Stimulated activated CD8-positive, alpha-beta memory T cell treated with anti-CD3 and anti-CD28 coated beads, Interleukin-12 subunit alpha, Interleukin-12 subunit beta, amount 100 ng/mL, for 4 hours (primary cell): ENCODE results near the gene SARDH.
A peak's percentile ranks its signal among the peaks of the same experiment; 100 is the strongest.
"Not testable (repeated sequence)": the region's sequence is repeated elsewhere in the genome, so short reads cannot be mapped to it uniquely, and the experiment has no call there.

Experiments used
- DNase-seq: peaks from one replicate; pipeline ENCODE4 v3.0.0-alpha.2; 2020; ENCODE audit warnings: low read depth

SARDH gene

DNA sequence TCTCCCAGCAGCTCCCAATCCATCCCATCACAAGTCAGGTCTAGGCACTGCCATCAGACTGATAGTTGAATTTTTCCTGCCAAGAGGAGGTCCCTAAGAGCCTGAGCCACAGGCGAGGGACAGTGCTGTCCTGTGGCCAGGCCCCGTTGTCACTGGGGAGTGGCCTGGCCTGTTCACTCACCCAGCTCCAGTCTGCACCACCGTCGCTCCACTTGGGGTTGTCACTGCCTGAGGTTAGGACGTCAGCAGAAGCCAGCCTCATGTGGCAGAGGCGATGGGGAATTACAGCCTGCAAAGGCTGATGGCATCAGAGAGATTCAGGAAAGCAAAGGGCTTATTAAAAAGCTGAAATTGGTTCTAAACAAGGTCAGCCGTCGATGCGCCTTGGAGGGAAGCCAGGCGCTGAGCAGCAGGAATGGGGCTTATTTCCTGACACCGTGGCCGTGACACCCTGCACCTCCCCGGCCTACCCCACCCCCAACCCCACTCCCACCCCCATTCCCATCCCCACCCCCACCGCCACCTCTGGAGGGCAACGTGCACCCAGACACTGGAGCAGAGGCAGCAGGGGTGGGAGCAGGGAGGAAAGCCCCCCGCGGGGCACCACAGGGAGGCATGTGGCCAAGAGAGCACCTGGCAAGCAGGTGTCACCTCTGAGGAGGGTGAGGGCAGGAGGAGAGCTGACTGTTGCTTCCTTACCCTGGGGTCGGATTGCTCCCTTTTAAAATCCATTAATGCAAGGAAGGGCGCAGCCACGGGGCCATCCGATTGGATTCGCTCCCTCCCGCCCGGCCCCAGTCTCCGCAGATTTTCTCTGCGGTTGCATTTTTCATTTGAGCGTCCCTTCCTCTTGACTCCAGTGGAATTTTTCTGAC is 105.1 kb downstream of the SARDH start:
- DNase-seq, result no peak

DNA sequence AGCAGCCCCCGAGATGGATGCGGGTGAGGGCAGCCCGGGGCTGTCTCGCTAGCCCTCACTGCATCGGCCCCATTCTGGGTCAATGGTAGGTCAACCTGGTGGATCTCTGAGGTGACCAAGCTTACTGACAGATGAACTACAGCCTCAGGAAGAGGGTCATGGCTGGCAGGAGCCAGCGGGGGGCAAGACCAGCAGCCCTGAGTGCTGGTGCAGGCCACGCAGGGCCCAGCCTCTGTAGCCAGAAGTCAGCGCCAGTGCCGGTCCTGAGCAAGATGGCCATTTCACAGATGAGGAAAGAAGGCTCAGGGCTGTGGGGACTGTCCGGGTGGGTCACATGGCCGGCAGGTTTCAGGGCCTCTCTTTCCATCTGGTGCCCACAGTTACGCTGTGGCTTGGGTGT is 107.0 kb downstream of the SARDH start:
- no peak for DNase-seq

DNA sequence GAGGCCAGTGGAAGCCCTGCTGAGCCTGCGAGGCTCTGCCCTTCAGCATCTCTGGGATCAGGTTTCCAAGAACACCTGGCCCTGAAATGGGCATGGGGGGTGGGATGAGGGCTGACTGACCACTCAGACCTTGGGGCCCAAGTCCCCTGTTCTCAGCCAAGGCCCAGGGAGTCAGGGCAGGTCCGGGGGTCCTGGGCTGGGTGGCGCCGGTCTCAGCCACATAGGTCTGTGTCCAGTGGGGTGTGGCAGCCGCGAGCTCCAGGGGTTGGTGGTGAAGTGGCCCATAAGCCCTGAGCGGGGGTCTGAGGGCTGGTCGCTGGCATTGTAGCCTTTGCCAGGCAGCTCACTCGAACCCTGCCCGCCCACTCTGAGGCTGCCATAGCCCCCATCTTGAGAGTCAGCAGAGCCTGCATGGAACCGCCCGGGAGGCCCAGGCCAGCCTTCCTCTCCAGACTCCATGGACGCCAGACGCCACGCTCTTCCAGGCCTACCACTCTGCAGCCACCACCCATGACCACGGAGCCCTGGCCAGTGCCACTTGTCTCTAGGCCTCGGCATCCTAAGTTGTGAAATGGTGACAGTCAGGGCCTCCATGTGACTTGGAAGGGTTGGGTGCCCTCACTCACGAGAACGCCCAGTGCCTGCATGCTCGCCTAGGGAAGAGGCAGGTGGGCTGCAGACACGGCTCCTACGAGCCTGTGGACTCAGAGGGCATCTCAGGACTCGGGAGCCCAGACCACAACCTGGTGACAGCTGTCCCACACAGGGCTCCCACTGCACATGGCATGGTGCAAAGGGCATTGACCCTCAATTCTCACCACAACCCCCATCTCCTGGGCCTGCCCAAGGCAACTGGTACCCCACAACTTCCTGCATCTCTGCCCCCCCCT is 108.7 kb downstream of the SARDH start:
- DNase-seq, result no peak

DNA sequence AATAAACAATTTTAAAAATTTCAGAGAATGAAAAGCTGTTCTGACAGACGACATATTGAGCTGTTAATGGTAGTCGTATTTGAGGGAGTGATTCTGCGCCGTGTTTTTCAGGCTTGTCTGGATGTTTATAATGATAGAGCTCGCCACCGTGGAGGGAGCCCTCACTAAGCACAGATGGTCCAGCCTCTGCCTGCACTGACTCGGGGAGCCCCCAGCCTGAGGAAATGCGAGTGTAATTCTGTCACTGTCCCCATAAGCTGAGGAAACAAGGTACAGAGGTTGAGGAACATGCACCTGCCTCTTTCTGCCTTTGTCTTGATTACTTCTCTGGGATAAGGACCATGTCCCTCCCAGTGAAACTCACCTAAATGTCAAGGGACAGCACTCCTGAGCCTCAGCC is 109.4 kb downstream of the SARDH start:
- DNase-seq, result no peak

DNA sequence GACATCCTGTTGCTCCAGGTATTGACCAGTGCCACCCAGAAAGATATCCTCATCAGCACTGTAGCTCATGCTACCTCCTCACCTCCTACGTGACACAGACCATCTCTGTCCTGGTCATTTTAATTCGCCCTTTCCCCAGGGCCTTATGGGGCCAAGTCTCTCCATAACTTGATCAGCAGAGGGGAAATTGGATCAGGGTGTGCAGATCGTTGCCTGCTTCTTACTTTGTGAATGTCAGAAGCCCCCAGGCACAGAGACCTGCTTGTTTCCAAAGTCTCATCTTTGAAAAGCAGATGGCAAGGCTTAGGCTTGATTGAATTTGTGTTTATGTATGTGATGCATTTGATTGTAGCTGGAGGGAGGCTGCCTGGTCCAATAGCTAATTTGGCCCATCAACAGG is 110.8 kb downstream of the SARDH start:
- DNase-seq, result no peak

DNA sequence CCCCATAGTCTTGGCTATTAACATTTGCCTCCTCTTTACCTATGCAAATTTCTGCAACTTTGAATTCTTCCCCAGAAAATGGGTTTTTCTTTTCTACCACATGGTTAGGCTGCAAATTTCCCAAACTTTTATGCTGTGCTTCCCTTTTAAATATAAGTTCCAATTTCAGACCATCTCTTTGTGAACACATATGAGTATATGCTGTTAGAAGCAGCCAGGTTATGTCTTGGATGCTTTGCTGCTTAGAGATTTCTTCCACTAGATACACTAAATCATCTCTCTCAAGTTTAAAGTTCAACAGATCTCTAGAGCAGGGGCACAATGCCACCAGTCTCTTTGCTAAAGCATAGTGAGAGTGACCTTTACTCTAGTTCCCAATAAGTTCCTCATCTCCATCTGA is 112.1 kb downstream of the SARDH start:
- not testable (repeated sequence) for DNase-seq

DNA sequence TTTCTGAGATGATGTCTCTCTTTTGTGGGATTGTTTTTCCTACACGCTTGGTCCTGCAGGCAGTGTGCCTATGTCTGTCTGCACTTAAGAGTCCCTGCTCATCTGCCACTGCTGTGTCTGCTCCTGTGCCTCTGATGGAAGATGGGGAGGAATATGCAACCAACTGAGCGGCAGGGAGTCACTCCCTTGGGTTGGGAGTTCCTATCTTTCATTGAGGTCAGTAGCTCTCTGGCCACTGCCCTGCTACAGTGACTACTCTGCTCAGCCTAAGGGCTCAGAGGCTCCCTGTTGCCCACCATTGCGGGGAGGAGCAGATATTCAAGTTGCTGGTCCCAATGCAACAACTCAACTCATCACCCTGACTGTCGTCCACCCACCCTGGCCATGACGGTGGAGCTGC is 115.6 kb downstream of the SARDH start:
- no peak for DNase-seq

DNA sequence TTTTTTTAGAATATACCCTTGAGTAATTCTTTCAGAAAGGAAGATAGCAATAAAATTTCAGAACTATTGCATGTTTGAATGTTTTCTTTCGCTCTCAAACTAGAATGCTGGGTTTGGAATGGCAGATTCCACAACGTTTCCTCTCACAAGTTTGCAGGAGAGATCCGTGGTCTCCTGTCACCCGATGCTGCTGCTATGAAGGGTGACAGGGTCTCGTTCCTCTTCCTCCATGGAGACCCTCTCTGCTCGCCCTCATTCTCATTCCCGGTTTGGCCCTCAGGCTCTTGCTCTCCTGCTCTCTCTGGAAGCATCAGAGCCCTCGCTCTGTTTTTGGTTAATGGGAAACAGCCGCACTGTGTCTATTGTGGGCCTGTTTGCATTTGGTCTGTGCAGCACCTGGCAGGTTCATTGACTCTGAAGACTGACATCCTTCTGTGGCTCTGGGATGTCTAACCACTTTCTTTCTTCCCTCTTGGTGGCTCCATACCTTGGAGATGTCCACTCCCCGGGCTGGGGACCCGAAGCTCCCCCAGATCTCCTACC is 116.4 kb downstream of the SARDH start:
- DNase-seq, result no peak

DNA sequence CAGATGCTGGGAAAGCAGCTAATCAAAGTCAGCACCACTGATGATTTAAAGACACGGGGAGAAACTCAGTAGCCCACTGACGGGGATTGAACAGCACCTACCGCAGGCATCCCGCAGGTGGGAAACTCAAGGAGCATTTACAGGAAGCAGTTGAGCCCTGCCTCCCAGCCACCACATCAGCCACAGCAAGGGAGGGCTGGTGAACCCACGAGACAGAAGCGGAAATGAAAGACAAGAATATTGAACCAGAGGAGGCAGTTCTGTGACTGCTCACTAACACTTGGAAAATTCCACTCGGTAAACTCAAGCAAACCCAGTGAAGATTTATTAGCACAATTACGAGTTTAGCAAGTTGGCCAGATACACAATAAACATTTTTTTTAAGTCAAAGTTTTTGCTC is 118.4 kb downstream of the SARDH start:
- peak; percentile 31 for DNase-seq

DNA sequence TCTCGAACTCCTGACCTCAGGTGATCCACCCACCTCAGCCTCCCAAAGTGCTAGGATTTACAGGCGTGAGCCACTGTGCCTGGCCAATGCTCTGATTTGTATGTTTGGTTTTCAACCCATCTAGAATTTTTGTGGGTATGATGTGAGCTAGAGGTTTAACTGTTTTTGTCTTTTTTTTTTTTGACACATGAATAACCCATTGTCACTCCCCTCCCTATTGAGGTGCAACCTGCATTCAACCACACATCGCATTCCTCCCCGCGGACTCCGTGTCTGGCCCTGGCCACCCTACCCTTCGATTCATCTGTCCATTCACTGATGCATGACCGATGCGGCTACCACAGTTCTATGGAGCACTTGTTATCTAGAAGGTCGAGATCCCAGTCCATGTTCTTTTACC is 119.4 kb downstream of the SARDH start:
- no peak for DNase-seq

DNA sequence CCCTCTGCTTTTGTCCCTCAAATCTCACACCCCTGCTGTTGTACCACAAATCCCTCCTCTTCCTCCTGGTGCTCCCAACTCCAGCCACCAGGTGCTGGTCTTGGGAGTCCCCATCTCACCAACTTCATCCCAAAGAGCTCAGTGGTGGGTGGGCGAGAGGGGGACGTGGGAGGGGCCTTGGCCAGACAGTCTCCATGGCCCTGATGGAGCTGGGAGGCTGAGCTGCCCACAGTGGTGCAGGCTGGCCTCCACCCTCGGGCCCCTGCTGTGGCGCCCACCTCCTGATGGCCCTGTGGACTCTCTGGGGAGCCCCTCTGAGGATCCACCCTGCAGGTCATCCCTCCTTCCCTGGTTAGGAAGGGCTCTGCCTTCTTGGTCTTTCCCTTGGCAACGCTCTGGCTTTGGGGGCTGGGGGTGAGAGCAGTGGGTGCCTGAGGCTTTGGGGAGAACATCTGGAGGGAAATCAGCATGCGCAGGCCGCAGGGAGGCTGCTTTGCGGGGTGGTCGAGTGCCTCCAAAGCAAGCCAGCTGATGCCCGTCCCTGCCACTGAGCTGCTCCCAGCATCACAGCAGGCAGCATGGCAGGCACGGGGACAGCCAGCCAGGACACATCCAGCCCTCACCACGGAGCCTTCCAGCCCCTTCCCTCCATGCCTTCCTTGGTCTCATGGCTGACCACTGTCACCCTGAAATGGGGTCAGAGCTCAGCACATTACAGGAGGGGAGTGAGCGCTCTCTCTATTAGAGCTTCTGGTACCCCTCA is 121.3 kb downstream of the SARDH start:
- DNase-seq, result no peak

DNA sequence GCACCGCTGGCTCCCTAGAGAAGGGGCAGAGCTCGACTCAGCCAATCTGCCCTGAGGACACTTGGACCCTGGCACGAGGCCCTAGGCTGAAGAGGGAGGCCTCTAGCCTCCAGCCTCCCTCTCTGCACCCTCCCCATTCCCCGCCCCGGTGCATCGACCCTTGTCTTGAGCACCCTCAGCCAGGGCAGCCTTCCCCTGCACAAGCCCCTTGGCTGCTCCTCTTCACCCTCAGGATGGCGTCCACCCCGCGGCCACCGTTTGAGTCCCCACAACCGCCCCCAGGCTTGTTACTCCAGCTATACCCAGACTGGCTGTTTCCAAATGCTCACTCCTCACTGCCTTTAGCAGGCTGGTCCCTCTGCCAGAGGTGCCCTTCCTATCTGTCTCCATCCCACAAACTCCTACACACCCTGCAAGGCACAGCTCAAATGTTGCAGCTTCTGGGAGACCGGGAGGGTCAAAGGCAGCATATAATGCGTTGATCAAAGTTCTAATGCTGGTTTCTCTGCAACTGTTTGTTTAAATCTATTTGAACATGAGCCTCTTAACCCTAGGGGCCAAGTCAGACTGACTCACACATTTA is 122.5 kb downstream of the SARDH start:
- DNase-seq, result no peak

DNA sequence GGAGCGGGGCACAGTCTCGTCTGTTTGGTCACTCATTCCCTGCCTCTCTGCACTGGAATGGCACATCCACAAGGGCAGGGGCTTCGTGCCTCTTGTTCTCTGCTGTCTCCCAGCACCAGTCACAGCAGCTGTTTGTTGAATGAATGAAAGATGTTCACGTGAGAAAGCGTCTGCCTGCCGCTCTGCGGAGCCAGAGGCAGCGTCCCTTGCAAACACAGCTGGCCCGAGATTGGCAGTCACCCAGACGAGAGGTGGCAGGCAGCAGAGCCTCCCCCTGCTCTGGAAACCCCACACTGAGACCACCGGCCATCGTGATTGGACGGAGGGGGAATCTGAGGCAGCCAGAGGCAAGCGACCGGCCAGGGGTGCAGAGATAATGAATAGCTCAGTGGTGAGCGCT is 123.0 kb downstream of the SARDH start:
- no peak for DNase-seq

DNA sequence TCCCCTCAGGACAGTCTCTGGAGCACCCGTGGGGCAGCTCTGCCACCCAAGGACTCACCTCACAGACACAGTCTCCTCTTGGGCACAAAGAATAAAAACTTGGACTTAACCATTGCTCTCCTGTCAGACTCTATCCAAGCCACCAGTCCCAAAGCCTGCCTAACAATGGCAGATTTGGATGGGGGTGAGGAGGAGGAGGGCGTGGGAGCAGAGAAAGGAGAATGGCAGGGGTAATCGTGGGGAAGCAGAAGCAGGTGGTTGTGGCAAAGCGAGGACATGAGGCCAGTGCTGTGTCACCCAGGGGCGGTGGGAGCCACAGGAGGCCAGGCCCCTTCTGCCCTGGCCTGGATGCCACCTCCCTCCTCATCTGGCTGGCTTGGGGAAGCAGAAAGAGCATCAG is 123.5 kb downstream of the SARDH start:
- no peak for DNase-seq

DNA sequence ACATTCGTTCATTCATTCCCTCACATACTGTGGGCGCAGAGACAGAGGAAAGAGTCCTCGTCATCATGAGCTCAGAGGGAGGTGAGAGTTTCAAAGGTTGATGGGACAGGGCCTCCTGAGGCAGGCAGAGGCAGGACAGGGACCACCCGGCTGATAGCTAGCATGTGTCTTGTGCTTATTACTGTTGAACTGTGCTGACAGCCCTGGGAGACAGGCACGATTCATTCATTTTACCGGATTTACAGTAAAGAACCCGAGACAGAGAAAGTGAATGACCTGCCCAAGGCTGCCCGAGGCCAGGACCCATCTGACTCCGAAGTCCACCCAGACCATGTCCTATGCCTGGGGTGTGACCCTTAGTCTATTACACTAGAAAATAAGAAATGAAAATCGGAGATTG is 124.1 kb downstream of the SARDH start:
- DNase-seq, result no peak
